Esophagus squamous epithelium (tissue), 5 donors: Measurements from ENCODE around the gene DAPK1. TPM values are rescaled to one million over a fixed set of nuclear protein-coding genes. Genes with fewer than 3 reads are reported as not detected.

Experiments used
- DNase-seq: peaks from one replicate; lab custom pipeline; 2025; lab: John Stamatoyannopoulos, UW
- H3K27ac ChIP-seq, 4 donors: fragments of 200-600 bp; sonication (generic); one replicate each; pipeline ENCODE4 v1.5.1; 2016 to 2019; ENCODE audit warnings: mild to moderate bottlenecking in 1 of 4
- H3K27me3 ChIP-seq, 4 donors: fragments of 200-600 bp; sonication (generic); 1 replicate in 3 of 4; 2 replicates in 1 of 4; pipeline versions ENCODE4 v1.5.1 to v1.6.0; 2017 to 2021; ENCODE audit warnings: antibody characterized with exemption in 1 of 4
- H3K36me3 ChIP-seq, 3 donors: fragments of 200-600 bp; sonication (generic); one replicate each; pipeline ENCODE4 v1.5.1; 2016 to 2019
- H3K4me1 ChIP-seq, 3 donors: fragments of 200-600 bp; sonication (generic); one replicate each; pipeline ENCODE4 v1.5.1; 2017 to 2019
- H3K4me3 ChIP-seq, 4 donors: fragments of 200-600 bp; sonication (generic); 1 replicate in 3 of 4; 2 replicates in 1 of 4; pipeline ENCODE4 v1.5.1; 2016 to 2019; ENCODE audit warnings: mild to moderate bottlenecking in 2 of 4, moderate library complexity in 1 of 4
- H3K9me3 ChIP-seq, 3 donors: fragments of 200-600 bp; sonication (generic); one replicate each; pipeline ENCODE4 v1.5.1; 2016 to 2019
- CTCF ChIP-seq, 6 experiments: fragments of 450-650 bp in 4 of 6; fragments of 200-600 bp in 2 of 6; sonication (generic) in 2 of 6; IDR thresholded peaks; one replicate each; pipeline ENCODE4 v1.5.1; 2016 to 2019; ENCODE audit warnings: antibody characterized with exemption in 6 of 6, mild to moderate bottlenecking in 4 of 6, moderate library complexity in 4 of 6
- POLR2A ChIP-seq, 4 donors: fragments of 450-650 bp; IDR thresholded peaks; one replicate each; pipeline ENCODE4 v1.6.1; 2017; ENCODE audit warnings: antibody characterized with exemption in 4 of 4, mild to moderate bottlenecking in 4 of 4, moderate library complexity in 3 of 4
- WGBS, 2 donors: methylation state at CpG; one replicate each; pipeline ENCODE4 v1.1.5; 2018; 5-methylcytosine and 5-hydroxymethylcytosine counted together
- intact Hi-C: fragments of 100-400 bp; cut with DNase I; formaldehyde crosslinking; loops from one replicate; pipeline ENCODE4 v1.15.0; 2022
- total RNA-seq, 4 donors: library from RNA; depleted of rRNA; stranded (reverse); fragments of >200 nt; gene quantifications; one replicate each; pipeline ENCODE4 v1.1.0, GENCODE V29; 2016
- donor health status: DM: yes; HTN: yes; CAD: no.

The DAPK1 gene
- total RNA-seq, 4 donors from 2014 or later, result 2.2 to 14.5 (median 5.5) TPM

- no peak for DNase-seq
- no peaks in the 10 kb centered on the region for H3K27me3 ChIP-seq
- 93 to 94% methylated on average over 10 of the region's 10 CpGs for WGBS, 2 donors
- no peak overlapping the region for H3K27ac ChIP-seq
- intact Hi-C loops, result no loop called here
- peaks cover 0 to 27% (median 0%) of the 10 kb centered on the region in 3 donors for H3K4me1 ChIP-seq
- no peaks in the 10 kb centered on the region for H3K9me3 ChIP-seq
- no peak overlapping the region for H3K4me3 ChIP-seq
- no peaks in the 10 kb centered on the region for H3K36me3 ChIP-seq
- no peak for TF ChIP-seq CTCF (IDR thresholded peaks at IDR 0.05)
- TF ChIP-seq POLR2A (IDR thresholded peaks at IDR 0.05), result no peak
These were observed 83.3 kb downstream of the DAPK1 start for GRCh38 chr9:87580941-87581438.

GRCh38 chr9:87581513-87581912 lies 83.8 kb downstream of the DAPK1 start:
- intact Hi-C loops, result no loop called here
- peak overlapping the region in 1 of 4 donors; percentile 11 for H3K27ac ChIP-seq
- no peak for DNase-seq
- no peaks in the 10 kb centered on the region for H3K9me3 ChIP-seq
- 32 to 33% methylated on average over 3 of the region's 3 CpGs for WGBS, 2 donors
- no peak overlapping the region for H3K4me3 ChIP-seq
- peaks cover 0 to 27% (median 0%) of the 10 kb centered on the region in 3 donors for H3K4me1 ChIP-seq
- no peaks in the 10 kb centered on the region for H3K36me3 ChIP-seq
- TF ChIP-seq CTCF (IDR thresholded peaks at IDR 0.05), result no peak
- TF ChIP-seq POLR2A (IDR thresholded peaks at IDR 0.05), result no peak
- no peaks in the 10 kb centered on the region for H3K27me3 ChIP-seq

- no peak for DNase-seq
- Histone ChIP-seq H3K27me3 (no peaks in the 10 kb centered on the region), H3K4me1 (peaks cover 0 to 27% (median 0%) of the 10 kb centered on the region in 3 donors), H3K9me3 (no peaks in the 10 kb centered on the region), H3K27ac (peak overlapping the region in 1 of 4 donors; percentile 11), H3K36me3 (no peaks in the 10 kb centered on the region), H3K4me3 (no peak overlapping the region)
- intact Hi-C loops, result no loop called here
- 82% methylated on average over 10 of the region's 10 CpGs for WGBS, 2 donors
- TF ChIP-seq CTCF (IDR thresholded peaks at IDR 0.05), result no peak
- no peak for TF ChIP-seq POLR2A (IDR thresholded peaks at IDR 0.05)
These were observed 84.4 kb downstream of the DAPK1 start for GRCh38 chr9:87581949-87582637.

GRCh38 chr9:87584326-87584725 lies 86.7 kb downstream of the DAPK1 start:
- DNase-seq, result no peak
- Histone ChIP-seq H3K4me1 (peaks cover 0 to 13% (median 0%) of the 10 kb centered on the region in 3 donors), H3K4me3 (no peak overlapping the region), H3K27ac (no peak overlapping the region), H3K36me3 (no peaks in the 10 kb centered on the region), H3K9me3 (no peaks in the 10 kb centered on the region), H3K27me3 (no peaks in the 10 kb centered on the region)
- TF ChIP-seq POLR2A (IDR thresholded peaks at IDR 0.05) (no peak), CTCF (IDR thresholded peaks at IDR 0.05) (no peak)
- intact Hi-C loops, result no loop called here

GRCh38 chr9:87585123-87585855 lies 87.6 kb downstream of the DAPK1 start:
- Histone ChIP-seq H3K4me3 (no peak overlapping the region), H3K27ac (no peak overlapping the region), H3K9me3 (no peaks in the 10 kb centered on the region), H3K4me1 (peaks cover 0 to 6% (median 0%) of the 10 kb centered on the region in 3 donors), H3K36me3 (no peaks in the 10 kb centered on the region), H3K27me3 (no peaks in the 10 kb centered on the region)
- no peak for DNase-seq
- TF ChIP-seq POLR2A (IDR thresholded peaks at IDR 0.05) (no peak), CTCF (IDR thresholded peaks at IDR 0.05) (no peak)
- intact Hi-C loops, result no loop called here
- 67 to 70% methylated on average over 5 of the region's 5 CpGs for WGBS, 2 donors
